GM23338 (cell line): ENCODE measurements around the gene REG3G.

Source experiments
- CREB1 ChIP-seq: fragments of 250-450 bp; sonication (Bioruptor Pico); IDR thresholded peaks from 2 replicates; pipeline ENCODE4 v1.5.0; 2020; ENCODE audit warnings: low read depth, mild to moderate bottlenecking, moderate library complexity
- CTCF ChIP-seq, 2 experiments: fragments of 200-600 bp in 1 of 2; sonication (generic) in 1 of 2; conservative IDR thresholded peaks; 2 replicates each; pipeline versions ENCODE4 v1.5.1 to v1.6.1; 2016 to 2017; ENCODE audit warnings: antibody characterized with exemption in 2 of 2, low read depth in 2 of 2, mild to moderate bottlenecking in 2 of 2, moderate library complexity in 1 of 2
- ETS1 ChIP-seq: IDR thresholded peaks from 2 replicates; pipeline ENCODE4 v1.6.1; 2016; ENCODE audit warnings: antibody characterized with exemption
- EZH2 ChIP-seq: fragments of 200-600 bp; sonication (generic); IDR thresholded peaks from one replicate; pipeline ENCODE4 v1.8.0; 2017; ENCODE audit warnings: antibody characterized with exemption, mild to moderate bottlenecking, low read depth; ENCODE audit not compliant: unreplicated experiment
- EZH2phosphoT487 ChIP-seq: fragments of 200-600 bp; sonication (generic); IDR thresholded peaks from one replicate; pipeline ENCODE4 v1.8.1; 2018; ENCODE audit warnings: antibody characterized with exemption; ENCODE audit not compliant: unreplicated experiment
- POLR2AphosphoS5 ChIP-seq: IDR thresholded peaks from 2 replicates; pipeline ENCODE4 v1.6.1; 2016; ENCODE audit warnings: antibody characterized with exemption, low read depth
- ZNF331 ChIP-seq: fragments of 250-450 bp; sonication (Bioruptor Pico); IDR thresholded peaks from 2 replicates; pipeline ENCODE4 v1.5.0; 2020; ENCODE audit warnings: low read depth, mild to moderate bottlenecking, moderate library complexity

DNA sequence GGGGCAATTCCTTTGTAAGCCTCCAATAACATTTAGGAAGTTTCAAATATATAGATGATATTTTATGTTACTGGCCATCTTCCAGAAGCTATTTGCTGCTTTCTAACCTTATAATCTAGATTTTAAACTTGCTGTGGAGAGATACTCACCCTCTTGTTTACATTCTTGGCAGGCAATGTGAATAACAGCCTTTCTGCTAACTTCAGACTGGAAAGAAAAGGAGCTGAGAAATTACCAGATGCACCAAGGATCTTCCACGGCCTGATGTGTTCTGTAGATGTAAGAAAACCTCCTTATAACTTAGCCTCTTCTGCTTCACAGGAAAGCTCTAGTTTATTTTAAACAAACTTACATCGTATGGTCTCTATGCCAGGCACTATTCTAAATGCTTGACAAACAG, 45.6 kb downstream of the REG3G start:
- TF ChIP-seq EZH2 (no peak), CTCF (conservative IDR thresholded peaks at IDR 0.05; ENCODE audit: low read depth in 2 of 2) (no peak), CREB1 (CRISPR knock-in tag) (no peak), EZH2phosphoT487 (no peak), POLR2AphosphoS5 (no peak), ETS1 (no peak), ZNF331 (CRISPR knock-in tag) (no peak)
